Raji (cell line): ENCODE data around the gene CFAP65.

Experiments
- POLR2A ChIP-seq: IDR thresholded peaks from 2 replicates; pipeline ENCODE4 v1.6.1; 2011; ENCODE audit warnings: low read depth, low read length, control low read depth; ENCODE audit not compliant: insufficient read depth

CFAP65 gene

GRCh38 chr2:218959761-218960308 is 81.5 kb downstream of the CFAP65 start:
- TF ChIP-seq POLR2A = no peak

GRCh38 chr2:218959141-218959731 is 82.1 kb downstream of the CFAP65 start, which contains the start of gene CDK5R2:
Gene CDK5R2 (plus strand): TSS chr2:218959666. CDS start chr2:218959821, 155 bp downstream.
- peak; percentile 80 for TF ChIP-seq POLR2A

DNA sequence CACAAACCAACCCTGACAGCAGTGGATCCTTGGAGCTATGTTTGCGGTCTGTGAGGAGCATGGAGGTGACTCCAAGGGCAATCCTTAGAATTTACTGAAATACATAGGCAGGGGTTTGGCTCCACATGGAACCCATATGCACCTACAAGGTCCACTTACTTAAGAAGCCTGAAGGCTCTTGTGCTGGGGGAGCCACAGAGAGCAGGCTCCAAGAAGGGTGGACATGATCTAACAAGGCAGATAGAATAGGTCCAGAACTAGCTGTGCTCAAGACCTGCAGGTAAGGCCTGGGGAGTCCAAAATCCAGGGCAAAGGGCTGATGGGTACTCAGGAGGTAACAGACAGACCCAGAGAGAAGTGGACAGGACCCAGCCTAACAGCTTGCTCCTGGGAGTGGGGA is 83.0 kb downstream of the CFAP65 start:
- no peak for TF ChIP-seq POLR2A

GRCh38 chr2:218957671-218958070 is 83.6 kb downstream of the CFAP65 start:
- TF ChIP-seq POLR2A = no peak

GRCh38 chr2:218956039-218956438 is 85.3 kb downstream of the CFAP65 start:
- no peak for TF ChIP-seq POLR2A

GRCh38 chr2:218954541-218955300 is 86.6 kb downstream of the CFAP65 start:
- TF ChIP-seq POLR2A = no peak

- TF ChIP-seq POLR2A = no peak
Observed at GRCh38 chr2:218953366-218953954, 87.9 kb downstream of the CFAP65 start.
